Neural progenitor cell (in vitro differentiated cells): ENCODE data around the gene SGSM1.

Experiments
- CTCF ChIP-seq: fragments of 200-600 bp; sonication (generic); IDR thresholded peaks from 2 replicates; pipeline ENCODE4 v1.5.1; 2017; ENCODE audit warnings: antibody characterized with exemption, mild to moderate bottlenecking
- EZH2 ChIP-seq: fragments of 200-600 bp; sonication (generic); IDR thresholded peaks from 2 replicates; pipeline ENCODE4 v1.6.1; 2017; ENCODE audit warnings: antibody characterized with exemption, mild to moderate bottlenecking, moderate library complexity
- EZH2phosphoT487 ChIP-seq: fragments of 200-600 bp; sonication (generic); IDR thresholded peaks from 2 replicates; pipeline ENCODE4 v1.6.1; 2017; ENCODE audit warnings: antibody characterized with exemption

GRCh38 chr22:24948356-24949202 lies 142.6 kb downstream of the SGSM1 start:
- TF ChIP-seq EZH2phosphoT487 (no peak), CTCF (no peak), EZH2 (no peak)
